A549 (cell line): ENCODE measurements around the gene MACF1.
"Not testable (repeated sequence)": the region's sequence is repeated elsewhere in the genome, so short reads cannot be mapped to it uniquely, and the experiment has no call there.

Experiments used
- CEBPB ChIP-seq, 2 experiments: fragments of >200 bp in 1 of 2; sonication (Bioruptor Twin) in 1 of 2; formaldehyde crosslinking in 1 of 2; IDR thresholded peaks; 2 replicates each; pipeline ENCODE4 v1.6.1; 2012 to 2016
- KDM5A ChIP-seq: fragments of 200-600 bp; sonication (generic); IDR thresholded peaks from 2 replicates; pipeline ENCODE4 v1.6.1; 2016; ENCODE audit warnings: antibody characterized with exemption, mild to moderate bottlenecking
- NPAS2 ChIP-seq: fragments of 250-450 bp; sonication (Bioruptor Pico); IDR thresholded peaks from 2 replicates; pipeline ENCODE4 v1.8.0; 2022; ENCODE audit warnings: mild to moderate bottlenecking, moderate library complexity, borderline replicate concordance
- RCOR1 ChIP-seq: fragments of 150-350 bp; IDR thresholded peaks from 2 replicates; pipeline ENCODE4 v1.6.1; 2014; ENCODE audit warnings: antibody characterized with exemption, low read length, low read depth

GRCh38 chr1:39208360-39208759 is 3.9 kb downstream of the MACF1 start:
- not testable (repeated sequence) for TF ChIP-seq NPAS2 (CRISPR knock-in tag); RCOR1; CEBPB (IDR thresholded peaks at IDR 0.05); KDM5A
